ENCODE data around the gene STYX.
"Not testable (repeated sequence)": the region's sequence is repeated elsewhere in the genome, so short reads cannot be mapped to it uniquely, and the experiment has no call there.

The STYX gene

GRCh38 chr14:52727509-52727908 is 2.5 kb upstream of the STYX start:
- not testable (repeated sequence) for DNase-seq

GRCh38 chr14:52729035-52729434 is 931 bp upstream of the STYX start:
- DNase-seq: not testable (repeated sequence)

GRCh38 chr14:52729585-52729924 is 411 bp upstream of the STYX start:
- DNase-seq: no peak

GRCh38 chr14:52730709-52731111 is 744 bp downstream of the STYX start:
- DNase-seq: no peak

- DNase-seq: no peak
These were observed 3.9 kb downstream of the STYX start for GRCh38 chr14:52733824-52734223.

GRCh38 chr14:52735921-52736489 is 6.0 kb downstream of the STYX start:
- peak; percentile 48 for DNase-seq

- no peak for DNase-seq
These were observed 8.4 kb downstream of the STYX start for GRCh38 chr14:52738409-52738808.

GRCh38 chr14:52740751-52741150 is 10.8 kb downstream of the STYX start:
- DNase-seq: no peak

GRCh38 chr14:52741865-52742264 is 11.9 kb downstream of the STYX start:
- no peak for DNase-seq

GRCh38 chr14:52748647-52749292 is 18.8 kb downstream of the STYX start:
- DNase-seq: no peak

- DNase-seq: no peak
These were observed 25.8 kb downstream of the STYX start for GRCh38 chr14:52755607-52756316.

GRCh38 chr14:52759145-52759544 is 29.2 kb downstream of the STYX start:
- no peak for DNase-seq

- not testable (repeated sequence) for DNase-seq
These were observed 33.0 kb downstream of the STYX start for GRCh38 chr14:52762923-52763322.

GRCh38 chr14:52767058-52767833 is 37.3 kb downstream of the STYX start:
- DNase-seq: no peak

GRCh38 chr14:52769887-52770286 is 39.9 kb downstream of the STYX start:
- DNase-seq: no peak

GRCh38 chr14:52776816-52777215 is 46.9 kb downstream of the STYX start:
- DNase-seq: no peak

- DNase-seq: no peak
These were observed 48.7 kb downstream of the STYX start for GRCh38 chr14:52778702-52779101.

- DNase-seq: no peak
These were observed 50.9 kb downstream of the STYX start for GRCh38 chr14:52780893-52781292.

GRCh38 chr14:52781629-52782028 is 51.7 kb downstream of the STYX start:
- no peak for DNase-seq

GRCh38 chr14:52783206-52783605 is 53.2 kb downstream of the STYX start:
- DNase-seq: no peak

- no peak for DNase-seq
These were observed 56.9 kb downstream of the STYX start for GRCh38 chr14:52786887-52787286.

GRCh38 chr14:52789118-52789517 is 59.2 kb downstream of the STYX start:
- DNase-seq: no peak

- DNase-seq: peak; percentile 60
These were observed 60.2 kb downstream of the STYX start for GRCh38 chr14:52790011-52790755.
